Ovary (tissue), 9 donors: ENCODE results near the gene SSH3. TPM values are rescaled to one million over a fixed set of nuclear protein-coding genes. Genes with fewer than 3 reads are reported as not detected.
A peak's percentile ranks its signal among the peaks of the same experiment; 100 is the strongest.

ENCODE experiments used
- DNase-seq, 5 donors: peaks; one replicate each; pipeline ENCODE4 v3.0.0-alpha.2; 2019 to 2020
- H3K27ac ChIP-seq, 2 donors: fragments of 200-600 bp; one replicate each; pipeline versions ENCODE4 v1.5.1 to v1.8.0; 2019 to 2022
- H3K27me3 ChIP-seq: fragments of 200-600 bp; one replicate; pipeline ENCODE4 v1.8.0; 2022
- H3K36me3 ChIP-seq: fragments of 200-600 bp; sonication (generic); one replicate; pipeline ENCODE4 v1.5.1; 2019
- H3K4me1 ChIP-seq: one replicate; pipeline ENCODE4 v1.8.1; 2013; ENCODE audit warnings: mild to moderate bottlenecking, moderate library complexity; ENCODE audit not compliant: insufficient read depth
- H3K4me3 ChIP-seq: fragments of 200-600 bp; sonication (generic); one replicate; pipeline ENCODE4 v1.5.1; 2017
- H3K9me3 ChIP-seq, 2 donors: fragments of 200-600 bp in 1 of 2; sonication (generic) in 1 of 2; one replicate each; pipeline versions ENCODE4 v1.5.1 to v1.8.1; 2013 to 2019; ENCODE audit warnings: mild to moderate bottlenecking in 1 of 2, moderate library complexity in 1 of 2
- CTCF ChIP-seq, 3 donors: fragments of 450-650 bp in 2 of 3; fragments of 200-600 bp in 1 of 3; IDR thresholded peaks; one replicate each; pipeline versions ENCODE4 v1.5.1 to v1.8.0; 2016 to 2022; ENCODE audit warnings: antibody characterized with exemption in 3 of 3, mild to moderate bottlenecking in 1 of 3
- EP300 ChIP-seq: sonication (generic); formaldehyde crosslinking; IDR thresholded peaks from one replicate; pipeline ENCODE4 v1.6.1; 2017; ENCODE audit warnings: antibody characterized with exemption
- POLR2A ChIP-seq: fragments of 450-650 bp; IDR thresholded peaks from one replicate; pipeline ENCODE4 v1.6.1; 2017; ENCODE audit warnings: antibody characterized with exemption, mild to moderate bottlenecking, moderate library complexity
- WGBS, 3 donors: extraction: QIAGEN DNeasy Blood & Tissue Kit in 1 of 3; methylation state at CpG; one replicate each; pipeline versions ENCODE4 v1.1.5 to v1.1.7; 2013 to 2017; 5-methylcytosine and 5-hydroxymethylcytosine counted together
- intact Hi-C, 4 donors: fragments of 100-400 bp; cut with DNase I; formaldehyde crosslinking; loops; one replicate each; pipeline versions ENCODE4 v1.11.0 to v1.15.1; 2022 to 2023
- polyA plus RNA-seq, 2 donors: library from polyadenylated mRNA; stranded (reverse); fragments of 200-250 nt in 1 of 2; fragments of 350-450 nt in 1 of 2; fragmentation: Illumina TruSeq in 1 of 2; extraction: RNeasy Lipid Tissue Mini Kit (QIAGEN cat#74804) in 1 of 2; gene quantifications; one replicate each; pipeline ENCODE4 v1.2.3, GENCODE V29; 2013 to 2014
- total RNA-seq, 7 donors: library from RNA; depleted of rRNA in 2 of 7; stranded (reverse); fragments of >200 nt in 2 of 7; fragmentation: NEBNext Ultra II Directional in 3 of 7; extraction: Animal tissue kit (Norgen Biotek cat#: 25700) in 3 of 7; gene quantifications; one replicate each; pipeline versions ENCODE4 v1.1.0 to v1.2.4, GENCODE V29; 2016 to 2023
- donor health status: DM: no; HTN: no; CAD: no; lungs with moderate emphysema.
- donor health status: DM: no; HTN: no; CAD: no.
- donor health status: Bipolar disorder and iron deficiency.
- donor health status: DM: yes; HTN: yes; CAD: no.
- donor health status: DM: no; HTN: no; CAD: no.
- donor health status: DM: yes; HTN: yes; CAD: no.

SSH3 gene
- total and polyA plus RNA-seq, 9 donors = 18.1 to 69.9 (median 43.9) TPM

DNA sequence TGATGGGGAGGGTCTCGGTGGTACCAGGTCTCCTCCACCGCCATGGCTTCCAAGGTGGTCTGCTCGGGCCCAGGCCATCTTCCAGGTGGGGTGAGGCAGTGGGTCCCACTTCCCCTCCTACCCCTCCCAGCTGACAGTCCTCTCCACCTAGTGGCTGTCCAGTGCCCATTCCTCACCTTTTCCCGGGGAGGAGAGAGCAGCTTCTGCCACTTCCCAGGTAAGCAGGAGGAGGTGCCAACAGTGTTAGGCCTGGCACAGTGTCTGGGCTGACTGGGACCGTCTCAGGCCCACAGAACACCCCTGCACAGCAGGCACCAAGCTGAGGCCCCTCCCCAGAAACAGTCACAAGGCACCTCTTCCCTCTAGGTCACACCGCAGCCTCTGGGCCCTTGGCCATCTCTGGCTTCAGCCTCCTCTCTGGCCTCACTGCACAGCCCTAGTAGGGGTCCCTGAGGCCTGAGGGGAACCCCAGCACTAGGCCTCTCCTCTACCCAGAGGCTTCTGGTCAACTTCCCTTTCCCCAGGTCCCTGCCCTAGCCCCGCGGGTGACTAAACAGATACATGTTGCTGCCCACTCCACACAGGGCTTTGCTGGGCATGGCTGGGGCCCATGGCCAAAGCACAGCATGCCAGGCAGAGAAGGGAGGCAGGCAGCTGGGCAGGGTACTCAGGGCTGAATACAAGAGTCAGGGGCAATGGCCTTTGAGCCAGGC, 16.6 kb upstream of the SSH3 start:
- H3K27ac ChIP-seq = peak overlapping the region; percentile 1 to 96
- TF ChIP-seq EP300 (no peak), CTCF (IDR thresholded peaks at IDR 0.05) (no peak), POLR2A (no peak)
- peaks cover 7% of the 10 kb centered on the region for H3K4me1 ChIP-seq
- DNase-seq = peak in 2 of 5 donors; percentile 34 to 37
- H3K9me3 ChIP-seq = no peaks in the 10 kb centered on the region
- no peaks in the 10 kb centered on the region for H3K27me3 ChIP-seq
- WGBS, 3 donors = 75 to 81% (median 80%) methylated on average over 8 of the region's 8 CpGs
- intact Hi-C loops = no loop called here
- H3K4me3 ChIP-seq = no peak overlapping the region
- no peaks in the 10 kb centered on the region for H3K36me3 ChIP-seq

- peak overlapping the region; percentile 57 to 96 for H3K27ac ChIP-seq
- no peaks in the 10 kb centered on the region for H3K9me3 ChIP-seq
- DNase-seq = peak in 2 of 5 donors; percentile 35 to 39
- H3K36me3 ChIP-seq = no peaks in the 10 kb centered on the region
- intact Hi-C loops = no loop called here
- TF ChIP-seq EP300 = no peak
- no peak for TF ChIP-seq POLR2A
- no peak for TF ChIP-seq CTCF (IDR thresholded peaks at IDR 0.05)
- peak overlapping the region; percentile 89 for H3K4me3 ChIP-seq
- peaks cover 7% of the 10 kb centered on the region for H3K4me1 ChIP-seq
- no peaks in the 10 kb centered on the region for H3K27me3 ChIP-seq
- 63 to 71% (median 66%) methylated on average over 14 of the region's 14 CpGs for WGBS, 3 donors
Observed at GRCh38 chr11:67287355-67288197, 15.8 kb upstream of the SSH3 start.

- H3K36me3 ChIP-seq = no peaks in the 10 kb centered on the region
- intact Hi-C loops = no loop called here
- WGBS, 3 donors = 38 to 48% (median 39%) methylated on average over 4 of the region's 4 CpGs
- no peaks in the 10 kb centered on the region for H3K9me3 ChIP-seq
- DNase-seq = no peak
- peaks cover 7% of the 10 kb centered on the region for H3K4me1 ChIP-seq
- H3K27ac ChIP-seq = peak overlapping the region; percentile 57 to 96
- no peaks in the 10 kb centered on the region for H3K27me3 ChIP-seq
- peak overlapping the region; percentile 89 for H3K4me3 ChIP-seq
- no peak for TF ChIP-seq POLR2A
- TF ChIP-seq CTCF (IDR thresholded peaks at IDR 0.05) = no peak
- TF ChIP-seq EP300 = no peak
Observed at GRCh38 chr11:67288198-67288451, 15.2 kb upstream of the SSH3 start.

DNA sequence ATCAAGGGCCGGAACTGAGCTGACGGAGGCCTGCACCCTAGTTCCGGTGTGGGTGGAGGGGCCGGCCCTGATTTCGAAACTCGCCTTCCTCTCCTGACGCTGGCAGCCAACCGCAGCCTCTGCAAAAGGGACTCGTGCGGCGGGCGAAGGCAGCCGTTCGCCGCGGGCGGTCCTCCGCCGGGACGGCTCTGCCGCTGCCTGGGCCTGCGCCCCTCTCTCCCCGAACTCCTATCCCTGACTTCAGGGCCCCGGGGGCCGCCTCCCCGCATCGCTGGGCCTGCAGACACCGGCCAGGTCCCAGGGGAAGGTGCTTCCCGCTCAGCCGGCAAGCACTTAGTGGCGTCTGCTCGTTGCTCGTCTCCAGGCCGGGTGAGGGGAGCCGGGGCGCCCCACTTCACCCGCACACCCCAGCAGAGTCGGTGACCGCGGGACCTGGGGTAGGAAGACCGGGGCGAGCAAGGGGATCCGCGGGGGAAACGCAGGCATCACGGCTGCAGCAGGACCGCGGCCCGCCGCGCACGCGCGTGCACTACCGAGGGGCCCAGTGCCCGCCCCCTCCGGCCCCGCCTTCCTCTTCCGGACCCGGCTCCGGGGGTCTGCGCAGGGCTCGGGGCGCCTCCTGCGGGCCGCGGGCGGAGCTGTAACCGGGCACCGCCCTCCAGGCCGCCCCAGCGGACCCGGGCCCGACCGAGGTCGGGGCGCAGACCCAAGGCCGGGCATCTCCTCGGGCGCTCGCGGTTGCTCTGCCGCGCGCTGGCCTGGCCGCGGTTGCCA, 14.7 kb upstream of the SSH3 start:
- peak overlapping the region; percentile 57 to 96 for H3K27ac ChIP-seq
- peak; percentile 87 to 94 (median 90) for DNase-seq
- no peaks in the 10 kb centered on the region for H3K36me3 ChIP-seq
- no peaks in the 10 kb centered on the region for H3K27me3 ChIP-seq
- H3K9me3 ChIP-seq = no peaks in the 10 kb centered on the region
- H3K4me3 ChIP-seq = peak overlapping the region; percentile 89
- 0 to 1% (median 1%) methylated on average over 61 to 87 of the region's 87 CpGs for WGBS, 3 donors
- intact Hi-C loops = no loop called here
- TF ChIP-seq POLR2A (peak; percentile 56), CTCF (IDR thresholded peaks at IDR 0.05) (peak in 2 of 3 donors; percentile 54 to 75), EP300 (no peak)
- H3K4me1 ChIP-seq = peaks cover 7% of the 10 kb centered on the region
